ENCODE results near the gene PKMYT1.

The PKMYT1 gene

DNA sequence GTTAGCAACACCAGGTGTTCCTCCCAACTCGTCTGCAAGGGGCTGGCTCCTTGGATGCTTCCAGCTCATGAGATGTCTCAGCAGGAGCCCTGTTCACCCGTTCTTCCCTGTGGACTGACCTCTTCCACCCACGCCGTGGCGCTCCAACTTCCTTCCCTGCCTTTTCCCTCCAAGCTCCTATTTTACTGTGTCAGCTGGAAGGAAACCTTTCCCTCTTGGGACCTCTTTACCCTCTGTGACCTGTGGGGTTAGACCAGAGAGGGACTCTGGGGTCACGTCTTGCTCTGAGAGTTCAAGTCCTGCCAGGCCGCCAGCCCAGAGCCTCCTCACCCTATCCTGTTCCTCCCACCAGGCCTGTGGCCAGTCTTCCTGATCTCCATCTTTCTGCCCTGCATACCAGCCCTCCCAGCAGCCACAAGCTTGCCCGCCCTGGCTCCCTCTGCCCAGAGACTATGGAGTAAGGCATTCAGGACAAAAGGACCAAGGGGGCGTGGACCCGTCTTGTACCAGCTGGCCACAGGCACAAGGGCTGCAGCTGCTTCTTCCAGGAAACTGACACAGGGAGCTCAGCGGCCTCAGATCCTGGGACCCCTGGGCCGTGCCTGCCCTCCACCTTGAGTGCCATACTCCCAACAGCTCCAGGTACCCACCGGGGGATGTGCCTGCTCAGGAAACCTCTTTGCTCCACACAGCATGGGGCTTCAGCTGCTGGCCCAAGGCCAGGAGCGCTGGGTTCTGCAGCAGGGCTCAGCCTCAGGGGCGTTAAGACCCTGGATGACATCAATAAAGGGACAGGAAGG is 8.1 kb downstream of the PKMYT1 start:
- DNase-seq, result no peak

DNA sequence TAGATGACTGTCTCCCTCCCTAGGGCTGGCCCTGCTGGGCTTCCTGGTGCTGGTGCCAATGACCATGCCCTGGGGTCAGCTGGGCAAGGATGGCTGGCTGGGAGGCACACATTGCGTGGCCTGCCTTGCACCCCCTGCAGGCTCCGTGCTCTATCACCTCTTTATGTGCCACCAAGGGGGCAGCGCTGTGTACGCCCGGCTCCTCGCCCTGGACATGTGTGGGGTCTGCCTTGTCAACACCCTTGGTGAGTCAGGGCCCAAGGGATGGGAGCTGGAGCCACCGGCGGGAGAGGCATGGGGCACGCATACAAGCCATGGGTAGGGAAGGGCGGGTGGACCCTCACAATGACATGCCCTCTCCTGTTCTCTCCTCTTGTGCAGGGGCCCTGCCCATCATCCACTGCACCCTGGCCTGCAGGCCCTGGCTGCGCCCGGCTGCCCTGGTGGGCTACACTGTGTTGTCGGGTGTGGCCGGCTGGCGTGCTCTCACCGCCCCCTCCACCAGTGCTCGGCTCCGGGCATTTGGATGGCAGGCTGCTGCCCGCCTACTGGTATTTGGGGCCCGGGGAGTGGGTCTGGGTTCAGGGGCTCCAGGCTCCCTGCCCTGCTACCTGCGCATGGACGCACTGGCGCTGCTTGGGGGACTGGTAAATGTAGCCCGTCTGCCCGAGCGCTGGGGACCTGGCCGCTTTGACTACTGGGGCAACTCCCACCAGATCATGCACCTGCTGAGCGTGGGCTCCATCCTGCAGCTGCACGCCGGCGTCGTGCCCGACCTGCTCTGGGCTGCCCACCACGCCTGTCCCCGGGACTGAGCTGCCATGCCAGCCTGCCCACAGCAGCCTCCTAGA is 8.9 kb downstream of the PKMYT1 start:
- no peak for DNase-seq

- DNase-seq, result peak; percentile 33
Measured at GRCh38 chr16:2970563-2970962, 9.7 kb downstream of the PKMYT1 start.

DNA sequence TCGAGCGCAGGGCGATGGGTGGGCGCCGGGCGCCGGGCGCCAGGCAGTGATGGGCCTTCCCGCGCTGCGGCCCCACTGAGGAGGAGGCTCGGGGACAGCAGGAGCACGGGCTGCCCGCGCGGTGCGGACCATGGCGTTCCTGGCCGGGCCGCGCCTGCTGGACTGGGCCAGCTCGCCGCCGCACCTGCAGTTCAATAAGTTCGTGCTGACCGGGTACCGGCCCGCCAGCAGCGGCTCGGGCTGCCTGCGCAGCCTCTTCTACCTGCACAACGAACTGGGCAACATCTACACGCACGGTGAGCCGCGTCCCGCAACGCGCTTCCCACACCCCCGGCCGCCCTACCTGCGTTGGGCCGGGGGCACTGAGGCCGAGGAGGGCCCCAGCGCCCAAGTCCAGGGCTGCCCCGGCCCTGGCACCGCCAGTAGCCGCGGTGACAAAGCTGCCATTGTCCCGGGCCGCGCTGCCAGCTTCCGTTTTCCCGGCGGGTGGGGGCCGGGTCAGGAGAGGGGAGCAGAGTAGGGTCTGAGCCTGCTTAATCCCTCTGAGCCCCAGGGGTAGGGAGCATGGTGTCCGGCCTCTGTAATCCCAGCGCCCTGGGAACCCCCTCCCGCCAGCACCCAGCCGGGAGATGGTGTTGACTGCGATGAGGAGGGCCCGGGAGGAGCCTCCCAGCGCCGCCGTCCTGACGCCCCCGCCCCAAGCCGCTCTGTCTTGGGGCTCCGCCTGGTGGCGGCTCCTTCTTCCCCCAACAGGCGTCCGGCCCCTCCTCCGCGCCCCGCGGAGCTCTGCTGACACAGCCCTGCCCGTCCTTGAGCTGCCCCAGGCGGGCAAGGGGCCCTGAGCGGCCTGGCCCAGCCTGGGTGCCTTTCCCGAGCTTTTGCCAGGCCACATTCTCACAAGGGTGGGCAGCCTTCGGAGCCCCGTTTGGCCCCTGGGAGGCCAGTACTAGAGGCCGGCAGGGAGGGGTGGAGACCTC is 10.4 kb downstream of the PKMYT1 start:
- DNase-seq, result peak; percentile 72

DNA sequence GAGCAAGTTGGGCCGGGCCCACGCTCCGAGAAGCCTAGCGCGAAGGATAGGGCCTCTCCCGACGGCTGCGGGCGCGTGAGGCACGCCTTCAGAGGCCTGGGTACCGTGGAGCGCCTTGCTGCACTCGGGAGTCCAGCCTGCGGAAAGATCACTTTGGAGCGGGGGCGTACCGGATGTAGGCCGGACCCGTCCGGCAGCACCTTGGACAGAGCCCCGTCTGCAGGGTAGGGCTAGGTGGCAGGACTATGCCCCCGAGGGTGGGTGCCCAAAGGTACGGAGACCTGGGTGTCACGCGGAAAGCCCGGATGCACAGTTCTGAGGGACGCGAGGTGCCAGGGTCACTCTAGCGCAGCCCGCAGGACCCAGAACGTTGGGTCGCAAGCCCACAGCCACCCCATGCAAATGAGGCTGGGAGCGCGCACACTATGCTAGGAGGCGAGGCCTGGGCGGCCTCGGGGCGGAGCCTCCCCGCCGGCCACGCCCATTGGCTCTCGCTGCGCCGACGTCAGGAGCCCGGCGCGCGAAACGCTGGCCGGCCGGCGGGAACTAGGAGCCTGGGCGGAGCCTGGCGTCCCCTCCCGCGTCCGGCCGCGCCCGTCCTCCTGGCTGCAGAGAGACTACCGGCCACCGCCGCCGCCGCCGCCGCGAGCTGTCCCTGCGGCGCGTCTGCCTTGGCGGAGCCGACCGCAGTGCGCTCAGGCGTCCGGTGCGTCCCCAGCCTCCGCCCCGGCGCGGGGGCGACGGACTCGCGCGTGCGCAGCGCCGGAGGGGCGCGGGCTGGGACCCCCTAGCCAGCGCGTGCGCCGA is 11.3 kb downstream of the PKMYT1 start, which contains the start of gene PAQR4:
TSS of gene PAQR4 (plus strand) at position 611 of the 807 bp plus-strand sequence. CDS start 327 bp downstream, outside the sequence.
- peak; percentile 95 for DNase-seq

GRCh38 chr16:2968368-2968737 is 11.9 kb downstream of the PKMYT1 start:
- peak; percentile 73 for DNase-seq

DNA sequence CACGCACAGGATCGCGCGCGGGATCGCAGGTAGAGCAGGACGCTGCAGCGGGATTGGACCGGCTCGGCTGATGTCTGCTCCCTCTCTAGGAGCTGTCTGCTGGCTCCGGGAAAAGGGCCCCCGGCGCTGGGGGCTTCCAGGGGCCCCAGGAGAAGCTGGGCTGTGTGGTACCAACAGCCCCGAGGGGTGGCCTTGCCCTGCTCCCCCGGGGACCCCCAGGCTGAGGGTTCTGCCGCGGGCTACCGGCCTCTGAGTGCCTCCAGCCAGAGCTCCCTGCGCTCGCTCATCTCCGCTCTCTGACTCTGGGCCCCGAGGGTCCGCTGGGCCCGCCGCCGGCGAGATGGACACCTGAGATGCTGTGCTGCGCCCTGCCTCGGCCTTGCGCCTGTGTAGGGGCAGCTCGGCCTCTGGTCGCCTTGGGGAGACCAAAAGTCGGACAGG is 12.5 kb downstream of the PKMYT1 start:
- no peak for DNase-seq

DNA sequence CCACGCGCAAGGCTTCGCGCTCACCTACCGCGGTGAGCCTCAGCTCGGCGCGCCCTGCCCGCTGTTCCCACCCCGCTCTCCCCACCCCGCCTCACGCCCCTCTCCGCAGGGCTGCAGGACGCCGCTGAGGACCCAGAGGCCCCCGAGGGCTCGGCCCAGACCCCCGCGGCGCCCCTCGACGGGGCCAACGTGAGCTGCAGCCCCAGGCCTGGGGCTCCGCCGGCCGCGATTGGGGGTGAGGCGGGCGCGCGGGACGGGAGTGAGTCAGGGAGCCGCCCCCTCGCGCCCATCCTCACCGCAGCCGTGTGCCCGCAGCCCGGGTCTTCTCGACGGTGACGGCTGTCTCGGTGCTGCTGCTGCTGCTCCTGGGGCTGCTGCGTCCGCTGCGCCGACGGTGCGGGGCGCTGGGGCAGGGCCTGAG is 13.0 kb downstream of the PKMYT1 start:
- DNase-seq, result no peak

- no peak for DNase-seq
Measured at GRCh38 chr16:2966808-2967191, 13.4 kb downstream of the PKMYT1 start.

DNA sequence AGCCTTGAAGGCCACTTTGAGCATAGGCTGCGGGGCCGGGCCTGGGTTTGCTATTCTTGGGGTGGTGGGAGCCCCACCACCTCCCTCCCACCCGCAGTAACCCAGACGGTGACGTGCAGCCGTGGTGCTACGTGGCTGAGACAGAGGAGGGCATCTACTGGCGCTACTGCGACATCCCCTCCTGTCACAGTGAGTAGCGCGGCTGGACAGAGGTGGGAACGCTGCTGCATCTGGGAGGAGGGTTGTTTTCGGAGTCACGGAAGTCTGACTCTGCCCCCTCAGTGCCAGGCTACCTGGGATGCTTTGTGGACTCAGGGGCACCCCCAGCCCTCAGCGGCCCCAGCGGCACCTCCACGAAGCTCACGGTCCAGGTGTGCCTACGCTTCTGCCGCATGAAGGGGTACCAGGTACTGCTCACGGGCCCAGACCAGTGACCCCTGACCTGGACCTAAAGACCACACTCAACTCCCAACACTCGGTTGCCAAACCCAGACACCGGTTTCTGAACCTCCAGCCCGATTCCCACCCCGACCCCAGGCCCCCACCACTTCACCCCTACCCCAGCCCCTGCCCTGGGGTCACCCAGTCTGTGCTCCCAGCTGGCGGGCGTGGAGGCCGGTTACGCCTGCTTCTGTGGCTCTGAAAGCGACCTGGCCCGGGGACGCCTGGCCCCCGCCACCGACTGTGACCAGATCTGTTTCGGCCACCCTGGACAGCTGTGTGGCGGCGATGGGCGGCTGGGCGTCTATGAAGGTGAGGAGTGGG is 14.0 kb downstream of the PKMYT1 start:
- no peak for DNase-seq

GRCh38 chr16:2964475-2965336 is 15.5 kb downstream of the PKMYT1 start:
- peak; percentile 90 for DNase-seq

DNA sequence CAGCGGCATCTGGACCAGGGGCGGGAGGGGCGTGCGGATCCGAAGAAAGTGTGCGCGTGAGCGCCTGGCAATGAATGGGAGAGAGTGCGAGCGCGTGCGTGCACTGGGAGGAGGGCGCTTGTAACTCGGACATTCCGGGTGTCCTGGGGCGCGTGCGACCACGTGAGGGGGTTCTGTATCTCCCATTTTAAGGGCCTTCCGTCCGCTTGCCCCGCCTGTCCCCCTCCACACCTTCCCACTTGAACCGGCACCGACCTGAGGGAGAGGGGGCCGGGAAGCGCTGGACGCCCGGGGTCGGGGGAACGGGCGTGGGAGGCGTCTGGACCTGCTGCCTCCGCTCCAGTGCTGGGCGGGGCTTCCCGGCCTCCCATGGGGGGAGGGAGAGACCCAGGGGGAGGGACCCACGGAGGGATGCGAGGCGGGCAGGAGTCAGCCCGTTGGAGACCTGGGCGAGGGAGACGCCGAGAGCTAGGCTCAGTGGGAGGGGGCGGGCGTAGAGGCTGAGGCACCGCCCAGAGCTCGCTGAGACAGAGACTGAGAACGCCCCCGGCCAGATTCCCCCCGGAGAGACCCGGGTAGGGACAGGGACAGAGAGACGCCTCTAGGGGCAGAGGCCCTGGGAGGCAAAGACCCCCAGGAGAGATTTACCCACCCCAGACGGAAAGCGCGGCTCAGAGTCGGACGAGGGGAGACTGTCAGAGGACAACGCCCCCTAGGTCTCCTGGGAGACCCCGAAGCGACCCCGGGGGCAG is 16.3 kb downstream of the PKMYT1 start, which contains the start of gene KREMEN2:
TSS of gene KREMEN2 (plus strand) at position 553 of the 752 bp plus-strand sequence. CDS start 246 bp downstream, outside the sequence.
- DNase-seq, result peak; percentile 94

DNA sequence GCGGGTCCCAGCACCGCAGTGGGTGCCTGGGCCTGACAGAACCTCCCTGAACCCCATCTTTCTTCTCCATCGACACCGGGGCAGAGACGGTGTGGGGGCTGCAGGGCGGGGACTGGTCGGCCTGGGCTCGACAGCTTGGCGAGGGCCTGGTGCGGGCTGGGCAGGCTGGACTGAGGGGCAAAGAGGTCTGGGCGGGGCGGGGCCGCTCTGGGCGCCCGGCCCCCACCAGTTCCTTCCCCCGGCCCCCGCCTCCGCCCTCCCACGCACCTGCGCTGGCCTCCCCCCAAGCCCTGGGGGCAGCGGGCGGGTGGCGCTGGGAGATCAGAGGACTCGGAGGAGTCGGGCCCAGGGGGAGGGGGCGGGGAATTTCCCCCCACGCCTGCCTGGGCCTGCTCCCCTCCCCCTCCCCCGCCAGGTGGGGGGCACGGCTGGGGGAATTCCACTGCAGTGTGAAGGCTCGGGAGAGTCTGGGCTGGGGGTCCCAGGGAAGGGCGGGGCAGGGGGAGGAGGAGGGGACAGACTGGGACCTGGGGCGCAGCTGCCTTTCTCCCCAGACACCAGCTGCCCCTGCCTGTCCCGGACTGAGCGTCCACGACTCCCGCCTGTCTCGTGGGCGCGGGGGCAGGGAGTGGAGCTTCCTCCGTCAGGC is 17.0 kb downstream of the PKMYT1 start:
- DNase-seq, result peak; percentile 47

DNA sequence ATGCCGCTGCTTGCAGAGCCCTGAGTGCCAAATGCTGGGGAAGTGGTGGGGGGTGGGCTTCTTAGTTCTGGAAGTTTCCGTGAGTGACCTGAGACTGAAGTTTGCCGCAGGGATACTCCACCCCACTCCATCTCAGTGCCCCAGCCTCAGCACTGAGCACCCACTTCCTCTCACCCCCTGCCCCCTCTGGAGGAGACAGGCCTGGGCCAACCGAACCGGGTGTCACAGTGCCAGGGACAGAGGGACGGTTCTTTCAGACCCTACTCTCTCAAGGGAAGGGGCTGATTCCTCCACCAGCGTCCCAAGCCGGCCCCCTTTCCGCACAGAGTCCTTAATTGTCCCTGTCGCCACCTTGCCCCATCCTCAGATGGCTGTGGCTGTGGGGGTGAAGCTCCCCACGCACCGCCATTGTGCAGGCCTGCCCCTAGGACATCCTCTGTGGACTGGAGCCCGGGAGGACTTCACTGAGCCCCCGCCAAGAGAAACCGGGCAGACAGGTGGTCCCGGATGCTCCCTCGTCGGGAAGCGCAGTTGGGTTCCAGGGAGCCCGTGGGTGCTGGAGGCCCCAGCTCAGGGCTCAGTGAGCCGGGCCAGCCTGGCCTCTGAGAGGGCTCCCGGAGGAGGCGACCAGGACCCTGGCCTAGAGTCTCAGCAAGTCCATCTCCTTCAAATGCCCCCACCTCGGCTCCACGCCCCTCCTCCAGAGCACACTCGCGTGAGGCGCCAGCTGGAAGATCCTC is 17.7 kb downstream of the PKMYT1 start:
- peak; percentile 48 for DNase-seq

DNA sequence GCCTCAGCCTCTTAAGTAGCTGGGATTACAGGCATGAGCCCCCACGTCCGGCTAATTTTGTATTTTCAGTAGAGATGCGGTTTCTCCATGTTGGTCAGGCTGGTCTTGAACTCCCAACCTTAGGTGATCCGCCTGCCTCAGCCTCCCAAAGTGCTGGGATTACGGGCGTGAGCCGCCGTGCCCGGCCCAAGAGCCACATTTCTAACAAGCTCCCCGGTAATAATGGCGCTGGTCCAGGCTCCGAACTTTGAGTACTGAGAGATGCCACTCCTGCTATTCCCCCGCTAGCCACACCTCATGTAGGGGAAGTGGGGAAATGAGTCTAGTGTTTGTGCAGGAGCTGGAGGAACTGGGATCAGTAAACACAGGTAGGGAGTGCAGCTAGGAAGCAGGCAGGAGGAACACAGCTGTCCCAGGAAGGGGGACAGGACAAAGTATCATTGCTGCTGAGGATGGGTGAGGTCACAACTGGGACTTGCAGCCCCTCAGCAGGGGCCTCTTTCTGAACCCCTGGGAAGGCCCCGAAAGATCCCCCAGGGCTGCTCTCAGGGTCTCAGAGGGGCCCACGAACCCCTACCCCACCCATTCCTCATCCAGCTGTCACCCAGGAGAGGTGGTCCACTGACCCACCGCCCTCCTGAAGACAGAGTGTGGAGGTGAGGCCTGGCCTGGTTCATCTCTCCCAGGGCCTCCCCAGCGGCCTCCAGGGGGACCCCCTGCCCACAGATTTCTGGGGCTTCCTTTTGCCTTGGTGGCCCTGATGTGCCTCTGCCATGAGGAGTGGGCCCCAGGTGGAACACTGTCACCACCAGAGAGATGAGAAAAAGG is 19.8 kb downstream of the PKMYT1 start:
- peak; percentile 68 for DNase-seq

DNA sequence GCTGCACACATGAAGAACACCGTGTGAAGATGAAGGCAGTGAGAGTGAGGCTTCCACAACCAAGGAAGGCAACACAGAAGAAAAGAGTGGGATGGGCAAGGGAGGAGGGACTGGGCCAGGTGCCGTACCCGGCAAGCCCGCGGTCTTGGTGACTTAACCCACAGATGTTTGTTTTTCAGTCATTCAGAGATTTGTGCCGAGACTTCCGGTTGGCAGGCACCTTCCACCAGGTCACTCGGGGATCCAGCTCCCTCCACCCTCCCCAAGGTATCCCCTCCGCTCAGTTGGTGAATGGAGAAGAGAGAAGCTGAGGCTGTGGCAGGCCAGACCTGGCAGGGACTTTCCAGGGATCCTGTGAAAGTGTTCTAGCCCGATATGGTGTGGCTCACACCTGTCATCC is 21.0 kb downstream of the PKMYT1 start:
- DNase-seq, result peak; percentile 63

DNA sequence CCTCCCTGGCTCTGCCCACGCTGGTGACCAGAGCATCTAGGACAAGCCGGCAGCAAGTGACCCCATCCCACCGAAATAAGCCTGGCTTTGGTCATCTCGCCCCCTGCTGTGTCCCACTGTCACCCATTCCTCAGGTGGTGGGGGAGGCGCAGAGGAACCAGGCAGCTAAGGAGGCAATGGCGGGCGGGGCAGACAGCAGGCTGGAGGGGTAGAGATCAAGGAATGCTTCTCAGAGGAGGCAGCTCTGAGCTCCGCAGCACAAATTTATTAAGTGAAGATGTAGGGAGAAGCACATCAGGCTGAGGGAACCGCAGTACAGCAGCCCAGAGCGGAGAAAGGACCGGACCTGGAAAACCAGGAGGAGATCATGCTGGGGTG is 23.7 kb downstream of the PKMYT1 start:
- no peak for DNase-seq
